ENCODE data around the gene CCDC15.
"Not testable (repeated sequence)": the region's sequence is repeated elsewhere in the genome, so short reads cannot be mapped to it uniquely, and the experiment has no call there.

The CCDC15 gene

GRCh38 chr11:125086633-125087296 lies 132.8 kb downstream of the CCDC15 start:
- TF ChIP-seq, protein P1, sequence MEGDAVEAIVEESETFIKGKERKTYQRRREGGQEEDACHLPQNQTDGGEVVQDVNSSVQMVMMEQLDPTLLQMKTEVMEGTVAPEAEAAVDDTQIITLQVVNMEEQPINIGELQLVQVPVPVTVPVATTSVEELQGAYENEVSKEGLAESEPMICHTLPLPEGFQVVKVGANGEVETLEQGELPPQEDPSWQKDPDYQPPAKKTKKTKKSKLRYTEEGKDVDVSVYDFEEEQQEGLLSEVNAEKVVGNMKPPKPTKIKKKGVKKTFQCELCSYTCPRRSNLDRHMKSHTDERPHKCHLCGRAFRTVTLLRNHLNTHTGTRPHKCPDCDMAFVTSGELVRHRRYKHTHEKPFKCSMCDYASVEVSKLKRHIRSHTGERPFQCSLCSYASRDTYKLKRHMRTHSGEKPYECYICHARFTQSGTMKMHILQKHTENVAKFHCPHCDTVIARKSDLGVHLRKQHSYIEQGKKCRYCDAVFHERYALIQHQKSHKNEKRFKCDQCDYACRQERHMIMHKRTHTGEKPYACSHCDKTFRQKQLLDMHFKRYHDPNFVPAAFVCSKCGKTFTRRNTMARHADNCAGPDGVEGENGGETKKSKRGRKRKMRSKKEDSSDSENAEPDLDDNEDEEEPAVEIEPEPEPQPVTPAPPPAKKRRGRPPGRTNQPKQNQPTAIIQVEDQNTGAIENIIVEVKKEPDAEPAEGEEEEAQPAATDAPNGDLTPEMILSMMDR (IDR thresholded peaks at IDR 0.05), result no peak
- no peak for DNase-seq (ENCODE audit: low spot score)
- no peak overlapping the region for H3K27ac ChIP-seq
- H3K4me3 ChIP-seq, result no peak overlapping the region

DNA sequence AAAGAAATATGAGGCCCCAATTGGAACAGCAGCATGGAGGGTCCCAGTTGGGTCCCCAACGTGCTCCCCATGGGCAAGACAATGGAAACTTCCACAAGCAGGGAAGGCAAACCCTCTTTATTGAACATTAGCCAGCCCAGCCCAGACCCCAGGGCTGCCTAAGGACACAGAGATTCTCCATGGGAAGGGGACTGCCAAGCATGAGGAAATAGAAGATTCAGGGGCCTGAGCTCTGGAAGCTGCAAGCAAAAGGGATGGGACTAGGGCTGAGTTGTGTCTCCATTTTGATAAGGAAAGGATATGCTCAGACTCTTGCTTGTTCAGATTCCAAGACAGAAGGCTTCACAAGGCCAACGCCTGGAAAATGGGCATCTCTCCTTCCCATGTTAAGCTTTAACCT lies 134.1 kb downstream of the CCDC15 start:
- TF ChIP-seq, protein P1 (IDR thresholded peaks at IDR 0.05), result no peak
- Histone ChIP-seq H3K4me3 (no peak overlapping the region), H3K27ac (no peak overlapping the region)
- DNase-seq (ENCODE audit: low spot score), result no peak

DNA sequence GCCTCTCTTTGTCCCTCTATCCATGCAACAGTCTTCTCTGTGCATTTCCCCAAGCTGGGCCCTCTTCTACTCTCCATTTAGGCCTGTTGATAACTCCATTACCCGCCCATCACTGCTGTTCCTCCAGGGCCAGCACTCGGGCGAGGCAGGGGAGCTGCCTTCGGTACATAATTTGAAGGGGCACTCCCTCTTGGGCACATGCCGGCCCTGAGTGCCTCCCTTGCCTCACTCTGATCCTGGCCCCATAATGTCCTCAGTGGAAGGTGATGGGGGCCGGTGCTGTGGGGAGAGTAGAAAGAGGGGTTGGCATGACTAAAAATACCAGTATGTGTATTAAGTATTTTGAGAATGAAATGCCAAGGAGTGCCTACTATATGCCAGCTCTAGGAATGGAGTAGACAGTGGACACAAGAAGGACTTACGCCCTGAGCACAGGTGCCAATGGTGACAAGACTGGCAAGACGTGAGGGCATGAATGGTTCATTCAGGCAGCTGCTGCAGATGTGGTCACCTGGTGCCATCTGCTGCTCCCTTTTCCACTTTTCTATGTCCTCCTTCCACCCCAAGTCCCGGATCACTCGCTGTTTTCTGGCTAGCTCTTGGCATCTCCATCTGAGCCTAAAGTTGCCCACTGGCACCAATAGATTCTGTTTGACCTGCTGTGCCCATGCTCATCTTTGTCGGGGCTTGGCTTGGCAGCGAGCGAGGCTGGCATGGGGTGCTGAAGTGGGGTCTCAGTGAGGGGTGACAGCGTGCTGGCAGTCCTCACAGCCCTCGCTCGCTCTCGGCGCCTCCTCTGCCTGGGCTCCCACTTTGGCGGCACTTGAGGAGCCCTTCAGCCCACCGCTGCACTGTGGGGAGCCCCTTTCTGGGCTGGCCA lies 134.8 kb downstream of the CCDC15 start:
- H3K4me3 ChIP-seq, result no peak overlapping the region
- TF ChIP-seq, protein P1 (IDR thresholded peaks at IDR 0.05), result no peak
- H3K27ac ChIP-seq, result no peak overlapping the region
- DNase-seq (ENCODE audit: low spot score), result no peak

GRCh38 chr11:125089481-125089880 lies 135.5 kb downstream of the CCDC15 start:
- not testable (repeated sequence) for H3K27ac ChIP-seq; DNase-seq (ENCODE audit: low spot score); H3K4me3 ChIP-seq

DNA sequence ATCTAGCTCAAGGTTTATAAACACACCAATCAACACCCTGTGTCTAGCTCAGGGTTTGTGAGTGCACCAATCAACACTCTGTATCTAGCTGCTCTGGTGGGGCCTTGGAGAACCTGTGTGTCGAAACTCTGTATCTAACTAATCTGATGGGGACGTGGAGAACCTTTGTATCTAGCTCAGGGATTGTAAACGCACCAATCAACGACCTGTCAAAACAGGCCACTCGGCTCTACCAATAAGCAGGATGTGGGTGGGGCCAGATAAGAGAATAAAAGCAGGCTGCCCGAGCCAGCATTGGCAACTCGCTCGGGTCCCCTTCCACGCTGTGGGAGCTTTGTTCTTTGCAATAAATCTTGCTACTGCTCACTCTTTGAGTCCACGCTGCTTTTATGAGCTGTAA lies 136.1 kb downstream of the CCDC15 start:
- not testable (repeated sequence) for DNase-seq (ENCODE audit: low spot score); H3K4me3 ChIP-seq; H3K27ac ChIP-seq

DNA sequence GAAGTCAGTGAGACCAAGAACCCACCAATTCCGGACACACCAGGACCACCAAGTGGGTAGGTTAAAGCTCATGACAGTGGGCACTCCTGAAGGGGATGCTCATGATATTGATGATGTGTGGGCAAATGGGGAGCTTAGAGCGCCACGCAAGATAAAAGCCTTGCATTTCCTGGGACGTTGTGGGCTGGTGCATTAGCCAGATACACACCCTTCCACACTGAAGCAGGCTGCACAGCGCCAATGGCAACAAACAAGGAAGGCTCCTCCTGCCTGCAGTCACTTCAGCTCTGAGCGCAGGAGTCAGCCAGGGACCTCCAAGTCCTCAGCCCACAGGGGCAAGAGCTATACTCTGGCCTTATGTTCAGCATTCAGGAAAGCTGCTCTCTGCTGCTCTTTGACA lies 136.8 kb downstream of the CCDC15 start:
- TF ChIP-seq, protein P1 (IDR thresholded peaks at IDR 0.05), result no peak
- no peak overlapping the region for H3K27ac ChIP-seq
- no peak for DNase-seq (ENCODE audit: low spot score)

More for the DNA sequence above, 136.8 kb downstream of the CCDC15 start:
- no peak overlapping the region for H3K4me3 ChIP-seq
